Stimulated activated CD4-positive, alpha-beta T cell treated with anti-CD3 and anti-CD28 coated beads, TNF-alpha, amount 100 ng/mL, for 24 hours (primary cell): ENCODE data around the gene MPG.

Experiments used
- DNase-seq, 3 experiments: peaks; one replicate each; pipeline ENCODE4 v3.0.0-alpha.2; 2020; ENCODE audit warnings: low read depth in 3 of 3

Gene MPG

GRCh38 chr16:50769-51591 lies 27.0 kb upstream of the MPG start:
- no peak for DNase-seq

GRCh38 chr16:53346-54236 lies 24.4 kb upstream of the MPG start, which contains the start of the genes POLR3K and SNRNP25:
Gene POLR3K (minus strand): TSS chr16:53608. CDS start chr16:53586, 22 bp downstream.
Gene SNRNP25 (plus strand): TSS chr16:53828. CDS start chr16:54017, 189 bp downstream.
- peak; percentile 96 to 99 (median 96) for DNase-seq

- no peak for DNase-seq
Measured at GRCh38 chr16:54237-54581, 23.8 kb upstream of the MPG start.

- no peak for DNase-seq
Measured at GRCh38 chr16:55571-56136, 22.4 kb upstream of the MPG start.

- DNase-seq, result no peak
Measured at GRCh38 chr16:56231-56927, 21.6 kb upstream of the MPG start.

- DNase-seq, result no peak
Measured at GRCh38 chr16:57711-58110, 20.3 kb upstream of the MPG start.

GRCh38 chr16:58491-59439 lies 19.3 kb upstream of the MPG start:
- no peak for DNase-seq

- DNase-seq, result no peak
Measured at GRCh38 chr16:59440-60059, 18.5 kb upstream of the MPG start.

- DNase-seq, result no peak
Measured at GRCh38 chr16:60166-60565, 17.9 kb upstream of the MPG start.

- DNase-seq, result no peak
Measured at GRCh38 chr16:60929-61878, 16.8 kb upstream of the MPG start.

GRCh38 chr16:61879-62281 lies 16.1 kb upstream of the MPG start:
- DNase-seq, result no peak

GRCh38 chr16:62283-62967 lies 15.6 kb upstream of the MPG start:
- no peak for DNase-seq

- DNase-seq, result no peak
Measured at GRCh38 chr16:62968-63391, 15.0 kb upstream of the MPG start.

GRCh38 chr16:63466-63865 lies 14.6 kb upstream of the MPG start:
- DNase-seq, result no peak

GRCh38 chr16:63998-64913 lies 13.8 kb upstream of the MPG start:
- no peak for DNase-seq

GRCh38 chr16:64914-65255 lies 13.1 kb upstream of the MPG start:
- DNase-seq, result no peak

GRCh38 chr16:65745-66144 lies 12.3 kb upstream of the MPG start:
- peak; percentile 70 to 85 (median 75) for DNase-seq
